Measurements from ENCODE around the gene RAD18.

The RAD18 gene

DNA sequence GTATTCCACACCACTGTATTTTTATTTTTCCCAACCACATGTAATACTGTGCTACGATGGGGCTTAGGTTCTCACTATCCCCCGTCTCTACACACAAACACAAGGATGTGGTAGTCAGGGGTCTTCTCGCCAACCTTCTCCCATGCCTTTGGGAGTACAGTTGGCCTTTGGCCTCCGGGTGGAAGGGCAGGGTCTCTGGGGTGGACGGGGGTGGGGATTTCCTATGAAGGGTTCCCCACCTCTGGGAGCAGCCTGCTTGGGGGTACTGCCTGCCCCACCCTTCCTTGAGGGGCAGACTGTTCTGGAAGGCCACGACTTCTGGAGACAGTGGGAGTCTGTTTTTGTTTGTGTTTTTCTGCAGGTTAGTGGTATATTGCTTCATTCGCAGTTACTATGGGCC lies 21.3 kb upstream of the RAD18 start:
- peaks cover 6 to 9% of the 10 kb centered on the region in 2 donors for H3K4me1 ChIP-seq (ENCODE audit: control insufficient read depth in 1 of 2, insufficient read depth in 2 of 2, low read length in 2 of 2)
- no peak overlapping the region for H3K4me3 ChIP-seq (ENCODE audit: low read depth in 1 of 2, low read length in 2 of 2)
- H3K27ac ChIP-seq (ENCODE audit: low read length): no peak overlapping the region
- no peaks in the 10 kb centered on the region for H3K27me3 ChIP-seq (ENCODE audit: low read depth, low read length)
- H3K9me3 ChIP-seq (ENCODE audit: control insufficient read depth in 1 of 2, low read length in 2 of 2): peaks cover 0 to under 1% of the 10 kb centered on the region in 2 donors
- H3K36me3 ChIP-seq (ENCODE audit: control insufficient read depth in 1 of 2, insufficient read depth in 2 of 2, low read length in 2 of 2): no peaks in the 10 kb centered on the region

DNA sequence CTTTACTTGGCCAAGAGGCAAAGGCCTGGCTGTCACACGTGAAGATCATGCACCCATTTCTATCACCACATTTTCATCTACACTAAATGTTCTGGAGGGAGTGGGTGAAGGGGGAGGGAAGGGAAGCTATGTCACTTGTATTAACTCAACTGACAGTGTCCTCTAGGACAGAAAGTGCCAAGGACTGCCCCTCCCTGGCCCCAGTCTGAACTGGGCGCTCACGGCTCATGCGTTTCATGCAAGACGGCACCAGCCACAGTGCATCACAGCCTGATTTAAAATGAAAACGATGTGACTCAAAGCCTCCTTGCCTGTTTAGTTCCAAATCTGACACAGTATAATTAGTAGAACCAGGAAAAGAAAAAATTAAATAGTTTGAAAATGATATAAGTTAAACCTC lies 20.8 kb upstream of the RAD18 start:
- no peaks in the 10 kb centered on the region for H3K36me3 ChIP-seq (ENCODE audit: control insufficient read depth in 1 of 2, insufficient read depth in 2 of 2, low read length in 2 of 2)
- H3K27ac ChIP-seq (ENCODE audit: low read length): no peak overlapping the region
- H3K4me1 ChIP-seq (ENCODE audit: control insufficient read depth in 1 of 2, insufficient read depth in 2 of 2, low read length in 2 of 2): peaks cover 6 to 9% of the 10 kb centered on the region in 2 donors
- no peak overlapping the region for H3K4me3 ChIP-seq (ENCODE audit: low read depth in 1 of 2, low read length in 2 of 2)
- peaks cover 4 to 5% of the 10 kb centered on the region in 2 donors for H3K9me3 ChIP-seq (ENCODE audit: control insufficient read depth in 1 of 2, low read length in 2 of 2)
- no peaks in the 10 kb centered on the region for H3K27me3 ChIP-seq (ENCODE audit: low read depth, low read length)

DNA sequence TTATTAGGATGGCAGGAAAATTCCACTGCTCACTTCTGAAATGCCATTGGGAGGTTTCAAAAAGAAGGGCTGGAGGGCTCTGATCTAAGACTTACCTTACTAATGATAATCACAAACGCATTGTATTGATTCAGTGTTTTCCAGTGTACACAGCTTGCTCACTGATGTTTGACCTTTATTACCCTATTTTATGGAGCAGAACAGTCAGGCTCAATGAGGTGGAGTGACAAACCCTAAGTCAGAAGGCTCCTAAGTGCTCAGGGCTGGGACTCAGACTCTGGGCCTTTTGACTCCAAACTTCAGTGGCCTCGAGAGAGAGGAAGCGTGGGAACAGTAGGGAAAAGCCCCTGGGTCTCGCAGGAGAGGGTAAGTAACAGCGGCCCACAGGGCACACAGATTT lies 20.3 kb upstream of the RAD18 start:
- Histone ChIP-seq H3K4me3 (ENCODE audit: low read depth in 1 of 2, low read length in 2 of 2) (no peak overlapping the region), H3K4me1 (ENCODE audit: control insufficient read depth in 1 of 2, insufficient read depth in 2 of 2, low read length in 2 of 2) (peaks cover 6 to 8% of the 10 kb centered on the region in 2 donors), H3K27me3 (ENCODE audit: low read depth, low read length) (no peaks in the 10 kb centered on the region), H3K9me3 (ENCODE audit: control insufficient read depth in 1 of 2, low read length in 2 of 2) (peaks cover 7 to 9% of the 10 kb centered on the region in 2 donors), H3K27ac (ENCODE audit: low read length) (no peak overlapping the region), H3K36me3 (ENCODE audit: control insufficient read depth in 1 of 2, insufficient read depth in 2 of 2, low read length in 2 of 2) (no peaks in the 10 kb centered on the region)

DNA sequence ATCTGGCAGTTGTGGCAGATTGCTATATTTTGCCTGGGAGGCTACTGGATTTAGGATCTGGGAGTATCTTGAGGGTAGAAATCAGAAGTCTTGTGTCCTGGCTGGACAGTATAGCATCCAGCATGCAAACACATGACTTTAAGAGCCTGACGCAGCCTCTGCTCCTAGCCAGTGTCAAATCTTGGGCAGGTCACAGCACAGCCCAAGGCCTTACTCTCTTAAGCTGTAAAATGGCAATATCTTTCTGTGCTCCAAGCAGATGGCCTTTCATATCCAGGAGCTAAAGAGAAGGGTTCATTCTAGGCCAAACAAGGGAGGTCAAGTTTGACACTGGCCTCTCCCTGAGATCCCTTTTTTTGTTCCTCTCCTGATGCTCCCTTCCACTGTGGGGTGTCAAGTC lies 19.8 kb upstream of the RAD18 start:
- H3K27ac ChIP-seq (ENCODE audit: low read length): no peak overlapping the region

DNA sequence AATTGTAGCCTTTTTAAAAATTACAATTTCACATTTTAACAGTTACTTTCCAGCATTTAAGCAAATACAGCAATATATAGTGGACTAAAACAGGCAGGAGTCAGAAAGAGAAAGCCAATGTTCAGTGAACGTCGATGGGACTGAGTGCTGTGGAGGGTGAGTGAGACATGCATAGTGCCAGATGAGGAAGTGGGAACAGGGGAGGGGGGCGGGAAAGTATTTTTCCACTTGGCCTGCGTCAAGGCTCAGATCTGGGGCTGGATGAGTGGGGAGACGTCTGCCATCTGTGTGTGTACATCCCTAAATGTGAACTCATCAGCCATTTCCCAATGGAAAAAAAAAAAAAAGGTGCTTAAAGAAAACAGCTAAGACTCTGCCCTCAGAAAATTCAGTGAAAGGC lies 19.2 kb upstream of the RAD18 start:
- no peak overlapping the region for H3K27ac ChIP-seq (ENCODE audit: low read length)
- no peak overlapping the region for H3K4me3 ChIP-seq (ENCODE audit: low read depth in 1 of 2, low read length in 2 of 2)
- H3K4me1 ChIP-seq (ENCODE audit: control insufficient read depth in 1 of 2, insufficient read depth in 2 of 2, low read length in 2 of 2): peaks cover under 1 to 6% of the 10 kb centered on the region in 2 donors
- no peaks in the 10 kb centered on the region for H3K27me3 ChIP-seq (ENCODE audit: low read depth, low read length)
- no peaks in the 10 kb centered on the region for H3K36me3 ChIP-seq (ENCODE audit: control insufficient read depth in 1 of 2, insufficient read depth in 2 of 2, low read length in 2 of 2)
- H3K9me3 ChIP-seq (ENCODE audit: control insufficient read depth in 1 of 2, low read length in 2 of 2): peaks cover 7 to 9% of the 10 kb centered on the region in 2 donors

More for the DNA sequence above, 19.8 kb upstream of the RAD18 start:
- peaks cover 7 to 9% of the 10 kb centered on the region in 2 donors for H3K9me3 ChIP-seq (ENCODE audit: control insufficient read depth in 1 of 2, low read length in 2 of 2)
- H3K36me3 ChIP-seq (ENCODE audit: control insufficient read depth in 1 of 2, insufficient read depth in 2 of 2, low read length in 2 of 2): no peaks in the 10 kb centered on the region
- no peaks in the 10 kb centered on the region for H3K27me3 ChIP-seq (ENCODE audit: low read depth, low read length)
- peaks cover 3 to 6% of the 10 kb centered on the region in 2 donors for H3K4me1 ChIP-seq (ENCODE audit: control insufficient read depth in 1 of 2, insufficient read depth in 2 of 2, low read length in 2 of 2)
- no peak overlapping the region for H3K4me3 ChIP-seq (ENCODE audit: low read depth in 1 of 2, low read length in 2 of 2)

DNA sequence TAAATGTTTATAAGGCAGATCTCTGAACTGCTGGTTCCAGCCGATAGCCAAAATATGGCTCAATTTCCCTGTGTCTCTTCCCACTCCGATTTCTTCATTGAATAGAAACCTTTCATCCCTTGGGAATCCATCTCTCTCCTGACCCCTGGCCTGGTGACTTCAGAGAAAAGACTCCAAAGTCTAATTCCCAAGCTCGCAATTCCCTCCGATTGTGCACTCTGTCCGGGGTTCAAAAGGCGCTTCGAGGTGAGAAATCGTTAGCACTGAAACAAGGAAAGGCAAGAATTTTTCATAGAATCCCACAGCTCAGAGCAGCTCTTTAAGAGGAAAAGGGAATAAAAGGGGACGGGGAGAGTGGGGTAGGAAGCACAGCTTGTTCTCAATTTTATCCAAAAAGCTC lies 18.4 kb upstream of the RAD18 start:
- Histone ChIP-seq H3K4me1 (ENCODE audit: control insufficient read depth in 1 of 2, insufficient read depth in 2 of 2, low read length in 2 of 2) (peaks cover 0 to 6% of the 10 kb centered on the region in 2 donors), H3K27ac (ENCODE audit: low read length) (no peak overlapping the region)

DNA sequence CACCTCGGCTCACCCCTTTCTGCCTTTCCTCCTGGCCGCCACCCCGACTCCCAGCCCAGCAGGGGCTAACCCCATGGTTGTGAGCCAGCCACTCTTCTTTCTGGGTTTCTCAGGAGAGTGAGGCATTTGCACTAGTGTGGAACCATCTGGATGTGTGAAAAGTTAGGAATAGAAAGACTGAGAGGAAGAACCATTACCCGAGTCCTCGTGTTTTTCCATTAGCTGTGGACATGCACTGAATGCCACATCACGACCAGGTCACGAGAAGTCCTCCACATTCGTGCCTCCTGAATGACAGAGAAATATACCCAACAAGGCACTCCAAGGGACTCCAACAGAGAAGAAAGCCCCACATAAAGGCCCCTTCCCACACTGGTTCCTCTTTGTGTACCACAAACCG lies 18.0 kb upstream of the RAD18 start:
- Histone ChIP-seq H3K27ac (ENCODE audit: low read length) (no peak overlapping the region), H3K36me3 (ENCODE audit: control insufficient read depth in 1 of 2, insufficient read depth in 2 of 2, low read length in 2 of 2) (no peaks in the 10 kb centered on the region), H3K4me3 (ENCODE audit: low read depth in 1 of 2, low read length in 2 of 2) (no peak overlapping the region), H3K27me3 (ENCODE audit: low read depth, low read length) (no peaks in the 10 kb centered on the region), H3K4me1 (ENCODE audit: control insufficient read depth in 1 of 2, insufficient read depth in 2 of 2, low read length in 2 of 2) (peaks cover 0 to 6% of the 10 kb centered on the region in 2 donors), H3K9me3 (ENCODE audit: control insufficient read depth in 1 of 2, low read length in 2 of 2) (peaks cover 7 to 9% of the 10 kb centered on the region in 2 donors)

More for the DNA sequence above, 18.4 kb upstream of the RAD18 start:
- peaks cover 7 to 9% of the 10 kb centered on the region in 2 donors for H3K9me3 ChIP-seq (ENCODE audit: control insufficient read depth in 1 of 2, low read length in 2 of 2)
- no peak overlapping the region for H3K4me3 ChIP-seq (ENCODE audit: low read depth in 1 of 2, low read length in 2 of 2)
- no peaks in the 10 kb centered on the region for H3K36me3 ChIP-seq (ENCODE audit: control insufficient read depth in 1 of 2, insufficient read depth in 2 of 2, low read length in 2 of 2)
- no peaks in the 10 kb centered on the region for H3K27me3 ChIP-seq (ENCODE audit: low read depth, low read length)

GRCh38 chr3:8980756-8981257 lies 17.5 kb upstream of the RAD18 start:
- peaks cover 7 to 9% of the 10 kb centered on the region in 2 donors for H3K9me3 ChIP-seq (ENCODE audit: control insufficient read depth in 1 of 2, low read length in 2 of 2)
- H3K4me1 ChIP-seq (ENCODE audit: control insufficient read depth in 1 of 2, insufficient read depth in 2 of 2, low read length in 2 of 2): peaks cover 0 to 6% of the 10 kb centered on the region in 2 donors
- H3K36me3 ChIP-seq (ENCODE audit: control insufficient read depth in 1 of 2, insufficient read depth in 2 of 2, low read length in 2 of 2): no peaks in the 10 kb centered on the region
- H3K27ac ChIP-seq (ENCODE audit: low read length): no peak overlapping the region
- no peak overlapping the region for H3K4me3 ChIP-seq (ENCODE audit: low read depth in 1 of 2, low read length in 2 of 2)
- no peaks in the 10 kb centered on the region for H3K27me3 ChIP-seq (ENCODE audit: low read depth, low read length)

DNA sequence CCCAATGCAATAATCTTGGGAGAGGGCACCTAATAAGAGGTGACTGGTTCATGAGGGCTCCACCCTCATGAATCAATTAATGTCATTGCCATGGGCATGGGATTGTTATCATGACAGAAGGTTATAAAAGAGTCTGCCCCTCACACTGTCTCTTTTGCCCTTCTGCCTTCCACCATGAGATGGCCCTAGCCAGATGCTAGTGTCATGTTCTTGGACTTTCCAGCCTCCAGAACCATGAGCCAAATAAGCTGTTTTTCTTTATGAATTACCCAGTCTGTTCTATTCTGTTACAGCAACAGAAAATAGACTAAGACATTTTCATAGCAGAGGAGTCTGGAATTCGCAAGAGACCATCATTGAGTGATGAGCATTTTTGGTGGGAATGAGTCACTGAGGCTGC lies 16.0 kb upstream of the RAD18 start:
- Histone ChIP-seq H3K36me3 (ENCODE audit: control insufficient read depth in 1 of 2, insufficient read depth in 2 of 2, low read length in 2 of 2) (no peaks in the 10 kb centered on the region), H3K4me1 (ENCODE audit: control insufficient read depth in 1 of 2, insufficient read depth in 2 of 2, low read length in 2 of 2) (peaks cover 0 to 6% of the 10 kb centered on the region in 2 donors), H3K27me3 (ENCODE audit: low read depth, low read length) (no peaks in the 10 kb centered on the region), H3K27ac (ENCODE audit: low read length) (no peak overlapping the region), H3K4me3 (ENCODE audit: low read depth in 1 of 2, low read length in 2 of 2) (no peak overlapping the region), H3K9me3 (ENCODE audit: control insufficient read depth in 1 of 2, low read length in 2 of 2) (peaks cover 7 to 9% of the 10 kb centered on the region in 2 donors)

DNA sequence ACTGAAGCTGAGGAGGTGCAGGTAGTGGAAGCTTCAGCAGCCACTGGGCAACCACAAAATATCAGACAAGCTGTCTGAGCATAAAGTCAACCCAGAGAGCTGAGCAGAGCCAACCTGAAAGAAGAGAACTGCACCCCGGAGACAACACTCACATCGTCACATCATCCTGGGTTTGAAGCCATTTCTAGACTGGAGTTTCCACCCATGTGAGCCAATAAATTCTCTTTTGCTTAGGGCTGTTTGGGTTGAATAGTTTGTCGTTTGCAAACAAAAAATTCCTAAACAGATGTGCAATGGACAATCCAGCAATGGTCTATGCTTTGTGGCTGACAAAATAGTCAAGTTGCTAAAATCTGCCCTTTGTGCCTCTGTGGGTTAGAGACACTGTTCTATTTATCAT lies 15.3 kb upstream of the RAD18 start:
- Histone ChIP-seq H3K36me3 (ENCODE audit: control insufficient read depth in 1 of 2, insufficient read depth in 2 of 2, low read length in 2 of 2) (no peaks in the 10 kb centered on the region), H3K9me3 (ENCODE audit: control insufficient read depth in 1 of 2, low read length in 2 of 2) (peaks cover 7 to 9% of the 10 kb centered on the region in 2 donors), H3K27me3 (ENCODE audit: low read depth, low read length) (no peaks in the 10 kb centered on the region), H3K4me3 (ENCODE audit: low read depth in 1 of 2, low read length in 2 of 2) (no peak overlapping the region), H3K27ac (ENCODE audit: low read length) (no peak overlapping the region), H3K4me1 (ENCODE audit: control insufficient read depth in 1 of 2, insufficient read depth in 2 of 2, low read length in 2 of 2) (peaks cover 0 to 6% of the 10 kb centered on the region in 2 donors)

DNA sequence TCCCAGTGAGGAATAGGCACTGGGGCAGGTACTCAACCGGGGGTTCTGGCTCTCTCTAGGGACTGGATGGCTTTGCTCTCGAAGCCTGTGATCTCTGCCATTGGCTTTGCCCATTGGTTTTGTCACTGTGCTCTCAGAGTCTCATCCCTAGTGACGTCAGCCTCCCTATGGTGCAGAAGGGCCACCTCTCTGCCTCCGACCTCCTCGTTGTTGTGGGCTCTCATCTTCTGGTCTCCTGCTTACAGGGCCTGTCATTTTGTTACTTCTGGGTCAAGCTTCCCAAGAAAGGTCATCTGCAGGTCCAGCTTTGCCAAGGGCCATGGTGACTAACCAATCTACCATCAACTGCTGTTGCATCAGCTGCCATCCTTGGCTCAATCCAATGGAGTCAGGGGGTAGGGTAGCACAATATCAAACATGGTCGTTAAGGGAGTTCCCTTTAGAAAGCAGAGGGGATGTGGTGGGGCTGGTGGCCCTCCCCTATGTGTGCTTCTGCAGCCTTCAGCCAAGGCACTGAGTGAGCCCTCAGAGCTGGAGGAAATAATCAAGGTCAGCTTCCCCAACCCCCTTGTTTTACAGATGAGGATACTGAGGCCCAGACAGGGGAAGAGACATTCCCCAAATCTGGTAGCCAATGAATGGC lies 13.4 kb upstream of the RAD18 start:
- H3K27me3 ChIP-seq (ENCODE audit: low read depth, low read length): no peaks in the 10 kb centered on the region
- H3K4me3 ChIP-seq (ENCODE audit: low read depth in 1 of 2, low read length in 2 of 2): no peak overlapping the region
- H3K4me1 ChIP-seq (ENCODE audit: control insufficient read depth in 1 of 2, insufficient read depth in 2 of 2, low read length in 2 of 2): no peaks in the 10 kb centered on the region
- peaks cover 7 to 9% of the 10 kb centered on the region in 2 donors for H3K9me3 ChIP-seq (ENCODE audit: control insufficient read depth in 1 of 2, low read length in 2 of 2)
- no peaks in the 10 kb centered on the region for H3K36me3 ChIP-seq (ENCODE audit: control insufficient read depth in 1 of 2, insufficient read depth in 2 of 2, low read length in 2 of 2)
- H3K27ac ChIP-seq (ENCODE audit: low read length): no peak overlapping the region
